ENCODE data around the gene PKD1L1. TPM values are rescaled to one million over a fixed set of nuclear protein-coding genes. Genes with fewer than 3 reads are reported as not detected.
"Not testable (repeated sequence)": the region's sequence is repeated elsewhere in the genome, so short reads cannot be mapped to it uniquely, and the experiment has no call there.

Gene PKD1L1
- total RNA-seq, 1 donor from 2014 or later: 1.1 TPM

- DNase-seq: no peak
Measured at GRCh38 chr7:47938574-47939165, 9.6 kb downstream of the PKD1L1 start.

- DNase-seq: no peak
Measured at GRCh38 chr7:47937711-47938573, 10.3 kb downstream of the PKD1L1 start.

GRCh38 chr7:47937065-47937687 lies 11.1 kb downstream of the PKD1L1 start:
- no peak for DNase-seq

- DNase-seq: no peak
Measured at GRCh38 chr7:47936323-47936722, 11.9 kb downstream of the PKD1L1 start.

GRCh38 chr7:47935336-47935735 lies 12.9 kb downstream of the PKD1L1 start:
- DNase-seq: no peak

- no peak for DNase-seq
Measured at GRCh38 chr7:47934831-47935230, 13.4 kb downstream of the PKD1L1 start.

- no peak for DNase-seq
Measured at GRCh38 chr7:47933215-47933614, 15.1 kb downstream of the PKD1L1 start.

GRCh38 chr7:47932466-47933037 lies 15.7 kb downstream of the PKD1L1 start:
- DNase-seq: no peak

- DNase-seq: no peak
Measured at GRCh38 chr7:47932016-47932415, 16.2 kb downstream of the PKD1L1 start.

GRCh38 chr7:47931005-47932004 lies 17.0 kb downstream of the PKD1L1 start:
- DNase-seq: peak; percentile 82

GRCh38 chr7:47924266-47924665 lies 24.0 kb downstream of the PKD1L1 start:
- DNase-seq: no peak

GRCh38 chr7:47923081-47923875 lies 25.0 kb downstream of the PKD1L1 start:
- DNase-seq: not testable (repeated sequence)

- DNase-seq: not testable (repeated sequence)
Measured at GRCh38 chr7:47916514-47916913, 31.8 kb downstream of the PKD1L1 start.

GRCh38 chr7:47915616-47915976 lies 32.7 kb downstream of the PKD1L1 start:
- no peak for DNase-seq

- no peak for DNase-seq
Measured at GRCh38 chr7:47914717-47915615, 33.3 kb downstream of the PKD1L1 start.

- DNase-seq: no peak
Measured at GRCh38 chr7:47912332-47912731, 35.9 kb downstream of the PKD1L1 start.

GRCh38 chr7:47908720-47909119 lies 39.5 kb downstream of the PKD1L1 start:
- DNase-seq: no peak

GRCh38 chr7:47907981-47908616 lies 40.2 kb downstream of the PKD1L1 start:
- no peak for DNase-seq

GRCh38 chr7:47906883-47907282 lies 41.4 kb downstream of the PKD1L1 start:
- DNase-seq: no peak
